SH-SY5Y (cell line): Measurements from ENCODE around the gene CLDN9.

ENCODE experiments used
- GATA2 ChIP-seq: IDR thresholded peaks from 2 replicates; pipeline ENCODE4 v1.6.1; 2011; ENCODE audit warnings: mild to moderate bottlenecking, low read depth, low read length
- GATA3 ChIP-seq: IDR thresholded peaks from 2 replicates; pipeline ENCODE4 v1.6.1; 2011; ENCODE audit warnings: low read depth, mild to moderate bottlenecking, low read length, moderate library complexity

CLDN9 gene

GRCh38 chr16:3012828-3013420, at the start of gene CLDN9:
Gene CLDN9, plus strand, starts transcription at chr16:3012923. Its CDS starts 440 bp downstream, at chr16:3013363.
- TF ChIP-seq GATA3 (no peak), GATA2 (no peak)

GRCh38 chr16:2963074-2963722, 49.5 kb upstream of the CLDN9 start:
- TF ChIP-seq GATA2 = no peak
- TF ChIP-seq GATA3 = no peak

GRCh38 chr16:2963723-2964474, 48.8 kb upstream of the CLDN9 start, which contains the start of gene KREMEN2:
Gene KREMEN2, plus strand, starts transcription at chr16:2964275. Its CDS starts 246 bp downstream, at chr16:2964521.
- TF ChIP-seq GATA2 (no peak), GATA3 (no peak)

GRCh38 chr16:2964475-2965336, 48.0 kb upstream of the CLDN9 start:
- no peak for TF ChIP-seq GATA3
- no peak for TF ChIP-seq GATA2

- TF ChIP-seq GATA3 (no peak), GATA2 (no peak)
These were observed 46.5 kb upstream of the CLDN9 start for GRCh38 chr16:2966043-2966807.

- TF ChIP-seq GATA2 (no peak), GATA3 (no peak)
These were observed 45.9 kb upstream of the CLDN9 start for GRCh38 chr16:2966808-2967191.

- no peak for TF ChIP-seq GATA3
- TF ChIP-seq GATA2 = no peak
These were observed 45.5 kb upstream of the CLDN9 start for GRCh38 chr16:2967211-2967631.

GRCh38 chr16:2967721-2968161, 45.0 kb upstream of the CLDN9 start:
- TF ChIP-seq GATA2 = no peak
- no peak for TF ChIP-seq GATA3

GRCh38 chr16:2968368-2968737, 44.4 kb upstream of the CLDN9 start:
- TF ChIP-seq GATA3 (no peak), GATA2 (no peak)

GRCh38 chr16:2968738-2969544, 43.8 kb upstream of the CLDN9 start, which contains the start of gene PAQR4:
Gene PAQR4, plus strand, starts transcription at chr16:2969348. Its CDS starts 327 bp downstream, at chr16:2969675.
- TF ChIP-seq GATA3 = no peak
- no peak for TF ChIP-seq GATA2

GRCh38 chr16:2969545-2970521, 42.9 kb upstream of the CLDN9 start:
- TF ChIP-seq GATA3 (no peak), GATA2 (no peak)
